K562 (cell line): ENCODE measurements around the gene KRT4.

Source experiments
- CCAR2 ChIP-seq: fragments of 200-400 bp; formaldehyde crosslinking; IDR thresholded peaks from 2 replicates; pipeline ENCODE4 v1.6.1; 2017; ENCODE audit warnings: mild to moderate bottlenecking, low read depth, low read length
- CTCF ChIP-seq, 3 experiments: IDR thresholded peaks in 2 of 3; conservative IDR thresholded peaks in 1 of 3; 2 replicates each; pipeline ENCODE4 v1.5.1; 2011 to 2012; ENCODE audit warnings: low read length in 3 of 3, mild to moderate bottlenecking in 3 of 3, control low read depth in 2 of 3, improper control_type of control experiment in 1 of 3, inconsistent platforms in 1 of 3, low read depth in 1 of 3, mixed read lengths in 1 of 3, moderate library complexity in 1 of 3; ENCODE audit not compliant: insufficient read depth in 2 of 3
- HMG20A ChIP-seq: fragments of 450-650 bp; formaldehyde crosslinking; conservative IDR thresholded peaks from 2 replicates; pipeline ENCODE4 v1.4.0; 2020; ENCODE audit warnings: mild to moderate bottlenecking, mixed read lengths
- KAT7 ChIP-seq: sonication (generic); formaldehyde crosslinking; IDR thresholded peaks from 2 replicates; pipeline ENCODE4 v1.8.0; 2022; ENCODE audit warnings: missing genetic modification reagents, mild to moderate bottlenecking, borderline replicate concordance
- MAFK ChIP-seq: IDR thresholded peaks from 2 replicates; pipeline ENCODE4 v1.6.1; 2011; ENCODE audit warnings: low read length, improper control_type of control experiment
- MLX ChIP-seq, 2 experiments: fragments of 450-650 bp in 1 of 2; sonication (generic) in 1 of 2; formaldehyde crosslinking; conservative IDR thresholded peaks; 2 replicates each; pipeline versions ENCODE4 v1.4.0 to v1.8.1; 2020 to 2022; ENCODE audit warnings: mild to moderate bottlenecking in 1 of 2, missing genetic modification reagents in 1 of 2
- MTA2 ChIP-seq: fragments of 450-650 bp; IDR thresholded peaks from 2 replicates; pipeline ENCODE4 v1.6.1; 2016; ENCODE audit warnings: low read depth
- MYNN ChIP-seq, 2 experiments: sonication (generic); formaldehyde crosslinking in 1 of 2; IDR thresholded peaks; 2 replicates each; pipeline versions ENCODE4 v1.5.0 to v1.6.1; 2016 to 2020; ENCODE audit warnings: antibody characterized with exemption in 1 of 2, missing genetic modification reagents in 1 of 2
- NR1H2 ChIP-seq: sonication (generic); formaldehyde crosslinking; IDR thresholded peaks from 2 replicates; pipeline ENCODE4 v1.4.0; 2020; ENCODE audit warnings: mild to moderate bottlenecking, missing genetic modification reagents
- POLR2A ChIP-seq: fragments of 450-650 bp; conservative IDR thresholded peaks from 2 replicates; pipeline ENCODE4 v1.6.1; 2016
- SP1 ChIP-seq: sonication (generic); formaldehyde crosslinking; IDR thresholded peaks from 2 replicates; pipeline ENCODE4 v1.8.1; 2022; ENCODE audit warnings: mild to moderate bottlenecking, missing genetic modification reagents
- TBL1XR1 ChIP-seq, 2 experiments: IDR thresholded peaks; 2 replicates each; pipeline ENCODE4 v1.6.1; 2012; ENCODE audit warnings: improper control_type of control experiment in 2 of 2, low read length in 2 of 2, mild to moderate bottlenecking in 1 of 2
- ZEB2 ChIP-seq: fragments of 450-650 bp; IDR thresholded peaks from 2 replicates; pipeline ENCODE4 v1.6.1; 2016
- ZNF445 ChIP-seq: fragments of 250-450 bp; sonication (Bioruptor Pico); IDR thresholded peaks from 2 replicates; pipeline ENCODE4 v1.4.0; 2020; ENCODE audit warnings: low read depth, mild to moderate bottlenecking, moderate library complexity

- TF ChIP-seq ZEB2: no peak
- no peak for TF ChIP-seq NR1H2 (CRISPR knock-in tag)
- no peak for TF ChIP-seq CCAR2
- no peak for TF ChIP-seq POLR2A
- no peak for TF ChIP-seq HMG20A (CRISPR knock-in tag)
- no peak for TF ChIP-seq MAFK
- TF ChIP-seq CTCF (IDR thresholded peaks at IDR 0.05 in 2 of 3, conservative IDR thresholded peaks at IDR 0.05 in 1 of 3; ENCODE audit: insufficient read depth in 2 of 3, low read depth in 1 of 3, low read length in 3 of 3): no peak
- TF ChIP-seq MTA2: no peak
- no peak for TF ChIP-seq TBL1XR1 (IDR thresholded peaks at IDR 0.05; ENCODE audit: low read length in 2 of 2)
- no peak for TF ChIP-seq ZNF445 (CRISPR knock-in tag)
- TF ChIP-seq MYNN (IDR thresholded peaks at IDR 0.05): no peak
- no peak for TF ChIP-seq MYNN (CRISPR knock-in tag; IDR thresholded peaks at IDR 0.05)
- TF ChIP-seq SP1 (CRISPR knock-in tag): no peak
- TF ChIP-seq MLX (CRISPR knock-in tag; conservative IDR thresholded peaks at IDR 0.05): no peak
- no peak for TF ChIP-seq KAT7 (CRISPR knock-in tag)
Observed at GRCh38 chr12:52776435-52776834, 37.5 kb downstream of the KRT4 start.
